Large intestine (tissue), 3 donors: ENCODE data around the gene FGF1. TPM values are rescaled to one million over a fixed set of nuclear protein-coding genes. Genes with fewer than 3 reads are reported as not detected.
A peak's percentile ranks its signal among the peaks of the same experiment; 100 is the strongest.

ENCODE experiments used
- DNase-seq, 2 donors: peaks; one replicate each; pipeline versions ENCODE4 v3.0.0 to v3.0.0-alpha.2; 2013
- H3K27ac ChIP-seq: one replicate; pipeline ENCODE4 v1.5.1; 2013; ENCODE audit warnings: low read length
- H3K27me3 ChIP-seq: 2 replicates; pipeline ENCODE4 v1.6.1; 2013; ENCODE audit warnings: low read length; ENCODE audit not compliant: control insufficient read depth, insufficient read depth
- H3K36me3 ChIP-seq: 2 replicates; pipeline ENCODE4 v1.6.1; 2013; ENCODE audit warnings: low read length; ENCODE audit not compliant: control insufficient read depth, insufficient read depth
- H3K4me1 ChIP-seq: one replicate; pipeline ENCODE4 v1.6.1; 2013; ENCODE audit warnings: low read length; ENCODE audit not compliant: control insufficient read depth, insufficient read depth
- H3K4me3 ChIP-seq: one replicate; pipeline ENCODE4 v1.5.1; 2013; ENCODE audit warnings: low read length
- H3K9me3 ChIP-seq: one replicate; pipeline ENCODE4 v1.6.1; 2013; ENCODE audit warnings: mild to moderate bottlenecking, low read depth, low read length, moderate library complexity; ENCODE audit not compliant: control insufficient read depth
- WGBS: methylation state at CpG from one replicate; pipeline ENCODE4 v1.1.5; 2013; ENCODE audit warnings: low lambda C conversion rate; ENCODE audit not compliant: insufficient coverage; 5-methylcytosine and 5-hydroxymethylcytosine counted together
- polyA plus RNA-seq: library from polyadenylated mRNA; unstranded; fragments of 120-200 nt; gene quantifications from one replicate; pipeline ENCODE4 v1.2.1, GENCODE V29; 2013

Gene FGF1
- polyA plus RNA-seq, 1 donor: 9.7 TPM

DNA sequence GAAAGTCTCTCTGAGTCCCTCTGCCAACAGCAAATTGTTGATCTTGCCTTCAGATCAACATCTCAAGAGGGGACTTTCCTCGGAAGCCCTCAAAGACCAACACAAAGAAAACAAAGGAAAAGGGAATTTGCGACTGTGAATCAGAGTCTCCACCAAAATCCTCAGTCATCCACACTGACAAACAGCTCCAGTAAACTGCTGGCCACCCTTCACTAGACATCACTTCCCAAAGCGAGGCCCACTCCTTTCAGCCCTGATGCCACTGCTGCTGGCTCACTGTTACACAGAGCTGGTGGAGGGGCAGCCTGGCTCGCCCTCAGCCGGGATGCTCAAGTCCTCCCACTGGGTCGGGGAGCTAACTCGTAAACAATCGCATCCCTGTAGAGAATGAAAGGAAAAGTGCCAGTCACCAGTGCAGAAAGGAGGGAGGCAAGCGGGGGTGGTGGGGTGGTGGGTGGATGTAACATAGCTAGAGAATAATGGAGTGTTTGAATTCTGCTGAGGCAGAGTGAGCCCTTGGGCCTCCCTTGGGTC lies 1.3 kb downstream of the FGF1 start:
- WGBS: no CpG with 5 or more reads among the region's 9 CpGs
- H3K36me3 ChIP-seq: no peaks in the 10 kb centered on the region
- H3K4me3 ChIP-seq: no peak overlapping the region
- H3K9me3 ChIP-seq: no peaks in the 10 kb centered on the region
- DNase-seq: no peak
- H3K4me1 ChIP-seq: peaks cover 31% of the 10 kb centered on the region
- peak overlapping the region; percentile 8 for H3K27ac ChIP-seq
- no peaks in the 10 kb centered on the region for H3K27me3 ChIP-seq

DNA sequence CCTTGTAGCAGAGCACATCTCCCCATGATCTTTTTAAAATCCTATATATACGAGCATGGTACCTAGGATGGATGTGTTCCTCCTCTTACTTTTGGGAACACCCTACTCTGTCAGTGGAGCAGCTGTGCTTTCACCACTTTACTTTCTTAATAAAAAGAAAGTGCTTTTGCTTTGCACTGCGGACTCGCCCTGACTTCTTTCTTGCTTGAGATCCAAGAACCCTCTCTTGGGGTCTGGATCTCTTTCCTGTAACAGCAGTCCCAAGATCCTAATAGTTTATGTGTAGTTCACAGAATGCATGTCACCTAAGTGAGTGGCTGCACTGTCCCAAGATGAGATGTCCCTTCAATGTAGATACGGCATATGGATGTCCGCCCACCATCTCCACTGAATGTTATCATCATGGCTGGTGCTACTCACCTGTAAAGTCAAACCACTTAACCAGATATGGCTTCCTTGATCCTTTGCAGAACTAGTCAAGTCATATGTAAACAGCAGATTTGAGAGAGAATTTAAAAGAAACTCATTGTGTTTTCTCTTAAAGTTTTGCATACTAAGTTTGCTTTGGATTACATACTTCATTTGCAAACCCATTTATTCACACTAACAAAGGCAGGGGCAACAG lies 1.9 kb downstream of the FGF1 start:
- no peaks in the 10 kb centered on the region for H3K27me3 ChIP-seq
- no peaks in the 10 kb centered on the region for H3K36me3 ChIP-seq
- peak overlapping the region; percentile 8 for H3K27ac ChIP-seq
- H3K4me1 ChIP-seq: peaks cover 31% of the 10 kb centered on the region
- WGBS: 100% methylated on average over 1 of the region's 5 CpGs
- no peak for DNase-seq
- no peak overlapping the region for H3K4me3 ChIP-seq
- no peaks in the 10 kb centered on the region for H3K9me3 ChIP-seq

DNA sequence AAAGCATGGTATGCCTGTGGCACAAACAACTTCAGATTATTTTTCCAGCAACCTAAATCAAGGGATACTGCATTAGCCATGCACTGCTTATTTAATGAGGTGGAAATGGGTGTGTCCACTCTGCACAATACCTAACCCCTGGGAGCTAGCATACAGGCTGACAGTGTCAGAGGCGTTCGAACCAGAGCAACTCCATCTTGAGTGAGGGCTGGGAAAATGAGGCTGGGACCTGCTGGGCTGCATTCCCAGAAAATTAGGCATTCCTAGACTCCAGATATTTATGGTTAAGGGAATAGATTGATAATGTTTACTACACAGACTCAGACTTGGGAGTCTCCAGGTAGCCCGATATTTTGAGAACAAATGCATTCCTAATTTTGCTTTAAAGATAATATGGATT lies 2.8 kb downstream of the FGF1 start:
- Histone ChIP-seq H3K4me3 (no peak overlapping the region), H3K9me3 (no peaks in the 10 kb centered on the region), H3K4me1 (peaks cover 31% of the 10 kb centered on the region), H3K36me3 (no peaks in the 10 kb centered on the region), H3K27me3 (no peaks in the 10 kb centered on the region), H3K27ac (no peak overlapping the region)
- no CpG with 5 or more reads among the region's 3 CpGs for WGBS
- no peak for DNase-seq

DNA sequence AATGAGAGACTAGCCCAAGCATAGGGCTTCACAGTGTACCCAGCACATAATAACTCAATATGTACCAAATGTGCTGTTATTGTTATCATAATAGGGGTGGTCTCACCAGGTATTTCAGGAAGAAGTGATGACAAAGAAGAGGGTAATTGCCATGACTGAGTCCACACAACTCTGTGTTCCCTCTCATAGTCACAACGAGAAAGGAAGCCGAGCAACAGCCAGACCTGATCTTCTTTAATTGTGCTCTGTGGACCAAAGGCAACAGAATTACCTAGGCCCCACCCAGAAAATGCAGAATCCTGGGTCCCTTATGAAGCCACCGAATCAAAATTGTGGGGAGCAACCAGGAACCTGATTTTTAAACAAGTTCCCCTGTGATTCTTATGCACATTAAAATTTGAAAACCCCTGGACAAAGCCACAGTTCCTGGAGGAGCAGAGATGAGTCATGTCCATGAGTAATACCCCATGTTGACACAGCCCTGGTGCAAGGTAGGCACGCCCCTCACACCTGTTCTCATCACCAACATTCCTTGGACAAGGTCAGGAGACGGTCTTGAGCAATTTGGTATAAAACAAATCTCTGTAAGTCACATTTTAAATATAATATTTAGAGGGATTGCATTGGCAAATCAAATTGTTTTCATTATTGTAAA lies 5.2 kb downstream of the FGF1 start:
- H3K36me3 ChIP-seq: no peaks in the 10 kb centered on the region
- H3K27me3 ChIP-seq: no peaks in the 10 kb centered on the region
- no CpG with 5 or more reads among the region's 5 CpGs for WGBS
- H3K9me3 ChIP-seq: no peaks in the 10 kb centered on the region
- H3K27ac ChIP-seq: peak overlapping the region; percentile 65
- DNase-seq: peak; percentile 89 to 90
- peaks cover 21% of the 10 kb centered on the region for H3K4me1 ChIP-seq
- no peak overlapping the region for H3K4me3 ChIP-seq

DNA sequence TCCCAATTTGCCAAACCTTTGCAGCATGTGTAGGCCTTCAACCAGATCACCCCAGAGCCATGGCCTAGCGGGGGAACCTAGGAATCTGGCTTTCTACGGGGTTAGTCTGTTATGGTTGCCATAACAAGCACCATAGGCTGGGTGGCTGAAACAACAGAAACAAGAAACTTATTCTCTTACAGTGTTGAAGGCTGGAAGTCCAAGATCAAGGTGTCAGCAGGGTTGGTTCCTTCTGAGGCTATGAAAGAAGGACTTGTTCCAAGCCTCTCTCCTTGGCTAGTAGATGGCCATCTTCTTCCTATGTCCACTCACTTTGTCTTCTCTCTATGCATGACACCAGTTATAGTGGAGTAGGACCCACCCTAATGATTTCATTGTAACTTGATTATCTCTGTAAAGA lies 6.1 kb downstream of the FGF1 start:
- Histone ChIP-seq H3K27ac (no peak overlapping the region), H3K9me3 (no peaks in the 10 kb centered on the region), H3K4me1 (peaks cover 29% of the 10 kb centered on the region), H3K27me3 (no peaks in the 10 kb centered on the region), H3K4me3 (no peak overlapping the region), H3K36me3 (no peaks in the 10 kb centered on the region)
- no CpG with 5 or more reads among the region's 2 CpGs for WGBS
- DNase-seq: no peak

DNA sequence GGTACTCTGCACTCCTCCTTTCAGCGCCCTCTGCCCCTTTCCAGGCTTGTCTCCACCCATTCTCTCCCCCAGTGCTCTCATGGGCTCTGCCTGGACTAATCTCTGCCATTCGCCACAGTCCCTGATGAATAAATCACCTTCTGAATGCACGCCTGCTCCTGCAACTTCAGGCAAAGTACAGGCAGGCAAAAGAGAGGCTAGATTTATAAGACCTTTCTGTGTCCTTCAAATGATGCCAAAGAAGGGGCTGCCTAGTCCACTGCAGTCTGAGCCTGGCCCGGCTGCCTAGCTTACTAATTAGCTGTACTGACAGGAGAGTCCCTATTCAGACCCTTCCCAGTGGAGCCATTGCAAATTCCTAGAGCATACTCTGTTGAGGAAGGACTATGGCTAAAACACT lies 7.4 kb downstream of the FGF1 start:
- no peak for DNase-seq
- Histone ChIP-seq H3K27ac (no peak overlapping the region), H3K36me3 (no peaks in the 10 kb centered on the region), H3K4me1 (peaks cover 29% of the 10 kb centered on the region), H3K4me3 (no peak overlapping the region), H3K27me3 (no peaks in the 10 kb centered on the region), H3K9me3 (no peaks in the 10 kb centered on the region)
- no CpG with 5 or more reads among the region's 4 CpGs for WGBS

DNA sequence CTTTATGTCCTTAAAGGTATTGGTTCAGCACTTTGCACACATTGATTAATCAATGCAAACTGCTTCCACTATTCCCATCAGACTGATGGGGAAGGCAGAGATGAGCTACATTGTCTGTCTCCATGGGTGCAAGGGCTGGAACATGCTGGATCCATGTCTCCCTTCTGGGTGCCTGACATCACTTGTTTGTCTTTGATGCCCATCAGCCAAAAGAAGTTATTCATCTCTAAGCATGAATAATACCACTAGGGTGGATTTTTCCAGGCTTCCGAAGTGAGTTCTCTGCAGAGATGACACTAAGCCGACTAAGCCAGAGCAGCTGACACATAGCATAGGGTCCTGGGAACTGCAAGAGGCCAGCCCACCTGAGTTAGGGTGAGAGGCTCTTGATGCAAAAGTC lies 8.7 kb downstream of the FGF1 start:
- Histone ChIP-seq H3K4me3 (no peak overlapping the region), H3K36me3 (no peaks in the 10 kb centered on the region), H3K27me3 (no peaks in the 10 kb centered on the region), H3K9me3 (no peaks in the 10 kb centered on the region), H3K27ac (no peak overlapping the region), H3K4me1 (peaks cover 22% of the 10 kb centered on the region)
- WGBS: no CpG with 5 or more reads among the region's 2 CpGs
- no peak for DNase-seq

DNA sequence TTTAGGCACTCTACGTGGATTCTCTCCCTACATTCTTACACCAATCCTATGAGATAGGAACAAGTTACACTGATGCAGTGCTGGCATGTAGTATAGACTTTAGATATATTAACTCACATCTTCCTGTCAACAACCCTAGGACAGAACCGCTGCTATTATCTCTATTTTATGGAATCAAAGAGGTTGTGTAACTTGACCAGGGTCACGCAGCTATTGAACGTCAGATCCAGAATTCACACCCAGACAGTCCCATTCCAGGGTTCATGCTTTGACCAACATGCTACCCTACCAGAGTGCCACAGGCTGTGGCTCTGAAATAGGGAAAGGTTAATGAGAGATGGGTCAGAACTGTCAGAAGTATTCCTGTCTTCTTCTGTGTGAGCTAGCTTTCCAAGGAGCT lies 9.6 kb downstream of the FGF1 start:
- H3K4me1 ChIP-seq: peaks cover 23% of the 10 kb centered on the region
- DNase-seq: peak; percentile 56 to 79
- no peak overlapping the region for H3K4me3 ChIP-seq
- H3K9me3 ChIP-seq: no peaks in the 10 kb centered on the region
- H3K27ac ChIP-seq: peak overlapping the region; percentile 19
- H3K36me3 ChIP-seq: no peaks in the 10 kb centered on the region
- WGBS: no CpG with 5 or more reads among the region's 4 CpGs
- H3K27me3 ChIP-seq: no peaks in the 10 kb centered on the region

DNA sequence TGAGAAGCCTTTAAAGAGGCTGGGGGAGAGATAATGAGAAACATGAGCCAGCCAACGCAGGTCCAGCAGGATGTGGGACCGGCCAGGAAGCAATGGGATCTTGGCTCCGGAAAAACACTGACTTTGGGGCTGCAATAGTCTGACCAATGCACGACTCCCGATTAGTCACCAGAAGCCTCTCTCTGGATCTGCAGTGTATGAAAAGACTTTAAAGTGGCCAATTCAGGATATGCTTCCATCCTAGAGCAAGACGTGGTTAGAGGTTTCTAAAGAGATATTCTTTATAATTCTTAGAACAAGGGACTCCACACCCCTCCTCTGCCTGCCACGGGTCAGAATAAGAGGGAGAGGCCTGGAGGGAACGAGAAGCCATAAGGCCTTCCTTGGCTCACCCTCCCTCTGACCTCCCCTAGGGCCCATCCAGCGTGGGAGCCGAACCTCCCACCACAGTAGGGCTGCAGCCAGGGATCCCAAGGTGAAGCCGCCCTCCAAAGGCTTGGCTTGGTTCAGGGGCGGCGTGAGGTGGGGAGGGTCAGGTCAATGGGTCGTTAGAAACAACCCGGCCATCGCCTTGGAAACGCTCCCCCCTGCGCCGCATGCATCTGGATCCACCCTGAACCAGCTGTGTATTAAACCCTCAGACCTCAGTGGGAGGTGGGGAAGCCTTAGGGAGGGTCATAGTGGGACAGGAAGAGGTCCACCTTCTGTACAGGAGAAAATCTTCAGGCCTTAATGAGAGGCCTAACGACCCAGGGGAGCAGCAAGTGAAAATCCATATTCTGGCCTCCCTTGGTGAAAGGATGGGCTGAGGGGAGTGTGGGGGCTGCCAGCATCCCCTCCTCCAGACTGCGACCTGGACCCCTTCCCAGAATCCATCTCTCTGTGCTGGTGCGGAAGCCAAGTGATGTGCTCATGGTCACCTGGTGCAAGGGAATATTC lies 11.1 kb downstream of the FGF1 start:
- Histone ChIP-seq H3K4me3 (no peak overlapping the region), H3K4me1 (peaks cover 13% of the 10 kb centered on the region), H3K27ac (no peak overlapping the region), H3K36me3 (no peaks in the 10 kb centered on the region), H3K27me3 (no peaks in the 10 kb centered on the region), H3K9me3 (no peaks in the 10 kb centered on the region)
- DNase-seq: no peak
- WGBS: no CpG with 5 or more reads among the region's 22 CpGs

DNA sequence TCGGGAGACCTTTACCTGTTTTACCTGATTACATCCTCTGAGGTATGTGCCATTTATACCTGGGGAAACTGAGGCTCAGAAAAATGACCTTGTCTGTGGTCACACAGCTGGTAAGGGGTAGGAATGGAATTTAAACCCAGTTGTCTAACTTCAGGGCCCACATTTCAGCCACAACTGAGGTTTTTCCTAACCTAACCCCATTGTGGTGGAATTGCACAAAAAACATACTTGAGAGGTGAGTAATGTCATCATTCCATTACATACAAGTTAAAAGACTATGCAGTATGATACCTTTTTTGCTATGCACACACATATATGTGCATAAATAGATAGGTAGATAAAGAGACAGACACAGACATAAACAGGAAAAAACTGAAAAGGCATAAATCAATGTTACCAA lies 14.1 kb downstream of the FGF1 start:
- no peak for DNase-seq
- Histone ChIP-seq H3K9me3 (no peaks in the 10 kb centered on the region), H3K4me3 (no peak overlapping the region), H3K27ac (peak overlapping the region; percentile 13), H3K4me1 (peaks cover 21% of the 10 kb centered on the region), H3K36me3 (no peaks in the 10 kb centered on the region), H3K27me3 (no peaks in the 10 kb centered on the region)
- 83% methylated on average over 1 of the region's 1 CpG for WGBS
